ENCODE results near the gene NEMF.
"Not testable (repeated sequence)": the region's sequence is repeated elsewhere in the genome, so short reads cannot be mapped to it uniquely, and the experiment has no call there.

The NEMF gene

DNA sequence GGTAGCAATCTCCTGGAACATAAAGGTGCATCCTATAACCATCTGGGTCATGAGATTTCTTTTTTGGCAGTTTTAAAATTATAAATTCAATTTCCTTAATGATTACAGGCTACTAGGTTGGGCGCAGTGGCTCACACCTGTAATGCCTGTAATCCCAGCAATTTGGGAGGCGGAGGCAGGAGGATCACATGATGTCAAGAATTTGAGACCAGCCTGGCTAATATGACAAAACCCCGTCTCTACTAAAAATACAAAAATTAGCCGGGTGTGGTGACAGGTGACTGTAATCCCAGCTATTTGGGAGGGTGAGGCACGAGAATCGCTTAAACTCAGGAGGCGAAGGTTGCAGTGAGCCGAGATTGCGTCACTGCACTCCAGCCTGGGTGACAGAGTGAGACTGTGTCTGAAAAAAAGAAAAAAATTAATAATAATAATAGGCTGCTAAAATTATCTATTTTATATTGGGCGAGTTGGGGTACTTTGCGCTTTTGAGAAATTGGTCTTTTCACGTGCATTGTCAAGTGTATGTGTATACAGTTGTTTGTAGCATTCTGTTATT is 23.1 kb upstream of the NEMF start:
- no peak for DNase-seq

DNA sequence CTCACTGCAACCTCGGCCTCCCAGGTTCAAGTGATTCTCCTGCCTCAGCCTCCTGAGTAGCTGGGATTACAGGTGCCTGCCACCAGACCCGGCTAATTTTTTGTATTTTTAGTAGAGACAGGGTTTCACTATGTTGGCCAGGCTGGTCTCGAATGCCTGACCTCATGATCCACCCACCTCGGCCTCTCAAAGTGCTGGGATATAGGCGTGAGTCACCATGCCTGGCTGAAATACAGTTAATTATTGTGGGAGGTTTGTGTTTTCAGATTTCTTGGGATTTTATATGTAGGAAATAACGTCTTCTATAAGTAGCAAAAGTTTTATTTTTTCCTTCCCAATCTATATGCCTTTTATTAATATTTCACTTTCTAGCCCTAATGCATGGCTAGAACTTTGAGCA is 21.0 kb upstream of the NEMF start:
- DNase-seq, result not testable (repeated sequence)

DNA sequence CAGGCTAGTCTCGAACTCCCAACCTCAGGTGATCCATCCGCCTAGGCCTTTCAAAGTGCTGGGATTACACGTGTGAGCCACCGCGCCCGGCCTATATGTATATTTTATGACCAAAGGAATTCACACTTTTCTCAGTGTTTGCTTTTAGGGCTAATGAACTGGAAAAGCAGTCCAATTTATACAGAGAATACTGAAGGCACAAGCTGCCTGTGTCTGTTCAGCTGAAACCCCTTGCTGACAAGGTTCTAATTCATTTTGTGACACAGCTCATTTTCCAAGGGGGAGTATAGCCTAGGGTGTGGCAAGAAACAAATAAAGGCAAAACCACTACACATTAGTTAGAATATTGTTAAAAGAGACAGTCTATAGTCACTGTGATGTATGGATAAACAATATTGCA is 18.3 kb upstream of the NEMF start:
- DNase-seq, result no peak

GRCh38 chr14:49868720-49869114 is 16.1 kb upstream of the NEMF start:
- DNase-seq, result no peak

GRCh38 chr14:49867831-49868719 is 15.5 kb upstream of the NEMF start:
- DNase-seq, result peak; percentile 98

- peak; percentile 79 for DNase-seq
Observed at GRCh38 chr14:49865431-49865859, 12.9 kb upstream of the NEMF start.

- no peak for DNase-seq
Observed at GRCh38 chr14:49863487-49864281, 11.1 kb upstream of the NEMF start.

DNA sequence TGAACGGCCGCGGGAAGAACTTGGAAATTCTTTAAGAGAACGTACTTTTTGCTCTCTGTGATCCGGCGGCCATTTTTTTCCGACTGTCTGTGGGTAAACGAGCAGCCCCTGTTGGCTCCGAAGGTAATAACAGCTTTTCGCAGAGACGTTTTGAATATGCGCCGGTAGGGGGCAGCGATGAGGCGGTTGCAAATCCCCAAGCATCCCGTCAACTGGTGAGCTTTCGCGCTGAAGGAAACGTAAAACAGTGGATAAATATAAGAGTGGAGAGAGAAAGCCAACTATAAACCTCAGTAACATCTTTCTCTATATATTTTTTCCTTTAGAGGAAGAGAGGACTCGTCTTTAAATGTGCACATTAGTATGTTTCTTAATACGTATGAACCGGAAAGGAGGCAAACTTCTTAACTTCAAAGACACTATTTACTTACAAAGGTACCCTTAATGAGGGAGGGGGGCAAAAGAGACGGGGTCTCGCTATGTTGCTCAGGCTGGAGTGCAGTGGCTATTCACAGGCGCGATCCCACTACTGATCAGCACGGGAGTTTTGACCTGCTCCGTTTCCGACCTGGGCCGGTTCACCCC is 9.6 kb upstream of the NEMF start:
- DNase-seq, result peak; percentile 83

DNA sequence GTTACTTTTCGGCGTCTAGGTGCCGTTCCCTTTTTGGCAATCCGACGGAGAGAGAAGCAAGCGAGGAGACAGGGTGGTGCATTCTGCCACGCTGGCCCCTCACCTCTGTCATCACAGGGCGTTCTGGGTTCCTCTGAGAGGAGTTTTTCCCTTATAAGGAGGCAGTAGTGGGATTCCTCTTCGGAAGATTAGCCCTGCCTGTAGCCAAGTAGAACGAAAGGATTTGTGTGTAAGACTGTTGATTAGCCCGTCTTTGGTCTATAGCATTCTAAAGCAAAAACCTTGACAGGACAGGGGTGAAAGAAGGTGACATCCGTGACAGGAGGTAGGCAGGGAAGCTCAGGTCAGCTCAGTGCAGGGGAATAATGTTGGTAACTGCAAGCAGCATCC is 9.1 kb upstream of the NEMF start:
- DNase-seq, result peak; percentile 50

DNA sequence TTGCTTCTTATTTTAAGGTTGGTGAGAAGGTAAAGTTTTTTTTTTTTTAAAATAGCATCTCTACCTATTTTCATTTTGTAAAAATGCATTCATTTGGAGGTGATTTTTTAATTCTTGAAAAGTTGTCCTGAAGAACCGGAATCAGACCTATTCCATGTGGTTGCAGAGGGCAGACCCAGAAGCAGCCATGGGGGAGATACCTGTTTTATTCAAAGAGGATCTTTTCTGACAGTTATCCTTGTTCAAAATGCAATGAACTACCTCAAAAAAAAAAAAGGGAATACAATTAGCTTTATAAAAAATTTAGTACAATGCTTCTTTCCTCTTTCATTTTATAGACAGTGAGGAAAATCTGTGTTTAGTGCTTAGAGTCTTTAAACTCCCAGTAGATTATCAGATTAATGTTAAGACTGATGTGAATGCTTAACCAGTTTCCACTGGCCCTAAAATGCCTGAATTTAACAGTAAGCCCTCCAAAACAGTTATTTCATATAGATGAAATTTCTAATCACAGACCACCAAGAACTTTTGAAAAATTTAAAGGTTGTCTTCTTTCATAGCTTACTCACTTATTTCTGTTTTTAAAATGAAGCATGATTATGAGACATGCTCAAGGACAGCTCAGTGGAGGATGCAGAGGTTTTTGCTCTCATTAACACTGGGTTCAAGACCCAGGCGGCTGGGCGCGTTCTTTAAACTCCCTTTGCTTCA is 8.6 kb upstream of the NEMF start:
- no peak for DNase-seq

DNA sequence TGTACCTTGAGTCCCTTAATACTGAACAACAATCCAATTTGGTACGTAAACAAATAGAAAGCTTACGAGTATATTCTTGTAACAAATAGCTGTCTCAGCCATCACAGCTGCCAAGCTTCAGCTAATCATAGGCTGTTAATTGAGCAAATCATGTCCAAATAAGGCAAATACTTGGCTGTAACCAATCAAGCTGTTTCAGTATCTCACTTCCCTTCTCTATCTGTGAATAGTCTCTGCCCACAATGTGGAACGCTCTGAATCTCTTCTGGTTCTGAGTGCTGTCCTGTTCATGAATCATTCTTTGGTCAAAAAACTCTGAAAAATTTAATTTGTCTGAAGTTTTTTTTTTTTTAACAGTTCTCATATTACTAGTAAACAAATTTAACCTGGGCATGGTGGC is 5.8 kb upstream of the NEMF start:
- no peak for DNase-seq

DNA sequence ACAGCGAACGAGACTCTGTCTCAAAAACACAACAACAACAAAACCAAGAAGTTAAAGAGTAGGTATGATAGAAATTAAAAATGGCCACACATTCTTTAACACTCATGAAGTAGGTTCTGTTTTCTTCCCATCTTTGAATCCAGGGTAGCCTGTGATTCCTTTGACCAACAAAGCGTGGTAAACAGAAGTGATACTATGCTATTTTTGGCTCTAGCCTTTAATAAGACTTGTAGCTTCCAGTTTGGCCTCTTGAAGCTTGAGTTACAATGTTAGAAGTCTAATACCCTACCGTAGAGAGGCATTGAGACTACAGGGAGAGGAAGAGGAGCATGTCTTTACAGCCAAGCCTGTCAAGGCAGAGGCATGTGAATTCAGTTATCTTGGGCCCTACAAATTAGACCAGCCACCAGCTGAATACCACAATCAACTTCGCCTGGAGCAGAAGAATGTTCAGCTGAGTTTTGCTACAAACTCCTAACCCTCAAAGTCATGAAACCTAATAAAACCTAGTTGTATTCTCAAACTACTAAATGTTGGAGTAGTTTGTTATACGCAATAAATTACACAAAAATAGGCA is 4.9 kb upstream of the NEMF start:
- no peak for DNase-seq

GRCh38 chr14:49853572-49854375 is 1.2 kb upstream of the NEMF start:
- DNase-seq, result peak; percentile 69

DNA sequence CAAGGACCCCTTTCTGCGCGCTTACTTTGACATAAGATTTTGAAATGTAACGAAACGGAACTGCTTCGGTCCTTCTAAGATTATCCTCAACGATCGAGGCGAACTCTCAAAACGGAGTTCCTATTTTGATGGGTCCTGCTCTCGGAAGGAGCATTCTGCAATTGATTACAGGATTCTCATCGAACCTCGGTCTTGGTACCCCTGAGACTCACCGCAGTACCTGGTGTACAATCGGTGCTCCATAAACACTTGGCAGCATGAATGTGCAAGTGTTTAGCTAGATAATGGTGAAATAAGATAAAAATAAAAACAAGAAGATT is 530 bp upstream of the NEMF start:
- no peak for DNase-seq

DNA sequence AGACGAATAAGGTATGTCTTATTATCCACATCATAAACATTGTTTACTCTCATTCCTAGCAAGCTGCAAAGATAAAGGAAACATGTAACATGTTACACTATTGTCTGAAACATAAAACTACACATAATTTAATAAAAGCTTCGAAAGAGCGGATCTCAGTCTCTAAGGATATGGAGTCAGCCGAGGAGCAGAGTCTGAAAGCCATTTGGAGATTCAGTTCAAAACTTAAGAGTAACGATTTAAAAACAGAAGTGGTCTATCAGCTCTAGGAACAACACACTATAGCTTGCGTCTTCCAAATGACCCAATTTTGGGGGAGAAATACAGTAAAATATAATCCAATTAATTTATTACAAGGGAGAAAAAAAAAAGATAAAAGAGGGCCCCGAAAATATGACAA is 775 bp downstream of the NEMF start:
- DNase-seq, result no peak

GRCh38 chr14:49849213-49849847 is 3.3 kb downstream of the NEMF start:
- DNase-seq, result no peak

DNA sequence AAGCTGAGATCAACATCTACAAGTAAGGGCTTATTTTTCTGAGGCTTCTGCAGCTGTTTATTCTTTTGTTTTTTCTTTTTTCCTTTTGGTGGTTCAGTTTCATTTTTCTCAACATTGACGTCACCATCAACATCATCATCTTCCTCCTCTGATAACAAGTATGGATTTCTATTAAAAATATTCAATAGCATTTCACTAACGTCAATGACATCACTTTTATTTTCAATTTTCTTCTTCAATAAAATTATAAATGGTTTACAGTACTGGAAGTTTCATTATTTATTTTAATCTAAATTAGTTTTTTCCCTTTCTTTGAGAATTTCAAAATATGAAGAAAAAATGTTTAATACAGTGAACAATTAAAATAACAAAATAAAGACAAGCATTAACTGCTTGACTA is 23.9 kb downstream of the NEMF start:
- no peak for DNase-seq

DNA sequence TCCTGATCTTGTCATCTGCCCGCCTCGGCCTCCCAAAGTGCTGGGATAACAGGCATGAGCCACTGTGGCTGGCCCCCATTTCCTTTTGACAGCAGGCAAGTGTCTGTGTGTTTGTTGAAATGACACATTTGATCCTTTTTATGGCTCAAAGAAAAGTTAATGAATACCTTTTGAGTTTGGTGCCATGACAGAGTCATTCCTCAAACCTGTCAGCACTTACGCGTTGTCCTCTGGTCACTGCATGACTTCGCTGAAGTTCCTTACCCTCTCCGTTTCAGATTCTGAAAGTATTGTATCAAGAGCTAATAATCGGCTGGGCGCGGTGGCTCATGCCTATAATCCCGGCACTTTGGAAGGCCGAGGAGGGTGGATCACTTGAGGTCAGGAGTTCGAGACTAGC is 32.4 kb downstream of the NEMF start:
- no peak for DNase-seq

- no peak for DNase-seq
Observed at GRCh38 chr14:49816844-49817243, 35.7 kb downstream of the NEMF start.

GRCh38 chr14:49816118-49816517 is 36.5 kb downstream of the NEMF start:
- not testable (repeated sequence) for DNase-seq

- no peak for DNase-seq
Observed at GRCh38 chr14:49808780-49809179, 43.8 kb downstream of the NEMF start.
